ENCODE measurements around the gene SPATA3.
A peak's percentile ranks its signal among the peaks of the same experiment; 100 is the strongest.

SPATA3 gene

DNA sequence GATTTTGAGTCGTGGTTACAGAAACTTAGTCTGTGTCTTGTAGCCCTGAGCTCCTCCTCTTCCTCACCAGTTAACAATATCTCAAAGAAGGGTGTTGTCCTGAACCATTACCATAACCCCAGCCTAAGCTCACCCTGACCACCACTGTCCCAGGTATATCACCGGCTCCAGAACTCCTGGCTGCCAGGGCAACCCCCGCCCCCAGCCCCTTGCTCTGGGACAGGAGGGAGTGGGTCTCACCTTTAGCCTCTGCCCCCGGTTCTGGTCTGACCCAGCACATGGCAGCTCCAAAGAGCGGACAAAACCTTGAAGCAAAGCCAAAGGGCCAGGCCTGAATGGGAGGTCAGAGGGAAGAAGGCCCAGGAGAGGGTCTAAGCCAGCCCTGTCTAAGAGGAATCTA is 55.2 kb downstream of the SPATA3 start:
- no peak for DNase-seq

DNA sequence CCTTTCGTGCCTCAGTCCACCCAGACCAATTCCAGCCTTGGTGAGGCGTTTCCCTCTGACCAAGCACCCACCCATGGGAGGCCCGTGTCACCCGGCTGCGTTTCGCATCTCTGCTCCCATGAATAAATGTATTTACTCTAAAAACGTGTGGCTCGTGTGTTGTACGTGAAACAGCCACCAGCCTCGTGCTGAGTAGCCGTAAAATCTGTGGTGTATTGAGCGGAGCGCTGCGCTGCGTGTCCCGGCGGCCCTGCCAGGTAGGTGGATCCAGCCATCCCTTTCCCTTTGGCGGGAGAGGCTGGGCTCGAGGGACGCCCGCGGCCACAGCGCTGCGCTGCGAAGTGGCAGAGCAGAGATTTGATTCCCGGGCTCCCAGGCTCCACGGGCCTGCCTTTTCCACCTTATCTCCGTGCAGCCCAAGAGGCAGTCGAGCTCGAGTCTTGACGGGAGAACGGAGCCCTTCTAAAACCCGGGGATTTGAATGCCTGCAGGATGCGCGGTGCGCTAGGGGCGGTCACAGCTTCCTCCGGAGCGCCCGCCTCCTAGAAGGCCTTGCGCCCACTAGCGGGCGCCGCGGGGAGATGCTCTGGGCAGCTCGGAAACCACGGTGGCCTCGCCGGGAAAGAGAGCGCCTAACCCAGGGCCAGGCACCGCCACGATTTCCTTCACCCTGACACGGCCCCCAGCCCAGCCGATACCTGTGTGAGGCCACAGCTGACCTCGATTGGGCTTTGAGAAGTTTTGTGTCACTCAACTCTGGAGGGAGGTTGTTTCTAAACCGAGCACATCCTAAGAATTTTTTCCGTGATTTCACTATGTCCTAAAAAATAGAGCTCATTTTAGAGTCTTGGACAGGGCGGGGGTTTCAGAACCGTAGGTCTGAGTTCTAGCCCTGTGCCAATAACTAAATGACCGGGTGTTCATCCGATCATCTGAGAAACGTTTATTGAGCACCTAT is 56.9 kb downstream of the SPATA3 start:
- DNase-seq = peak; percentile 94

DNA sequence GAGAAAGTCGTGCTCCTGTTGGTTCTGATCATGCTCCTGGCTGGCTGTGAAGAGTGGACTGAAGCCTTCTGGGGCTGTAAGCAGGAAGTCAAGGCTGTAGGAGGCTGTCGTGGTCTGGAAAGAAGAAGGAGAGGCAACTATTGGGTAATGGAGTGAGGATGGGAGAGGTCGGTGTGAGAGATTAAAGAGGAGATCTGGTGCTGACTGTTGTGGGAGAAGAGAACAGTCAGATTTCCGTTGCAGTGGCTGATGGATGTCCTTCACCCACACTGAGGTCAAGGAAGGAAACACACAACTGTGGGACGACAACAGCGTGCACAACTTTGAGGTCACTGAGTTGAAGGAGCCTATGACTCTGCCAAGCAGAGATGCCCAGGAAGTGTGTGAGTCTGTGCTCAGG is 57.9 kb downstream of the SPATA3 start:
- DNase-seq = no peak

- peak; percentile 98 for DNase-seq
Observed at GRCh38 chr2:231056453-231057416, 60.8 kb downstream of the SPATA3 start, which contains the start of gene PSMD1. Gene PSMD1, plus strand, starts transcription at chr2:231056867. Its CDS starts 159 bp downstream, at chr2:231057026.

DNA sequence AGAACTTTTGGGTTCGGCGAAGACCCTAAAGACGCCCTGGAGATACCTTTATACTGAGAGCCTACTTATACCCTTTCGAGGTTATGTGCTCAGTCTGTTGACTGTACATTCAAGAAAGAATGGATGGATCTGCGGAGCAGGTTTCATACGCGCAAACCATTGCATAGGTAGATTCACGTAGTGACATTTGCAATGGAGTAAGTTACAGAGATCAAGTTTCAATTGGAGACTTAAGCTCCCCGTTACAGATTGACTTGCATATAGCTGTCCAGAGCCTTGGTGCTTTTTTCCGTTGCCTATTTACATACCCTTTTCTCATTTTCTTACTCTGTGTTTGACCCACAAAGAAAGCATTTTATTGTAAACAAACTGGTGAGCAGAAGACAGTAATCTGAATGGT is 61.7 kb downstream of the SPATA3 start:
- no peak for DNase-seq

Data from activated effector memory CD4-positive, alpha-beta T cell treated with anti-CD3 and anti-CD28 coated beads, Interleukin-2, amount 50 U/mL, for 16 hours (primary cell).